ENCODE measurements around the gene COPZ1. TPM values are rescaled to one million over a fixed set of nuclear protein-coding genes. Genes with fewer than 3 reads are reported as not detected.

Gene COPZ1
- total and polyA plus RNA-seq, 10 donors, result 55.4 to 99.1 (median 80.5) TPM

DNA sequence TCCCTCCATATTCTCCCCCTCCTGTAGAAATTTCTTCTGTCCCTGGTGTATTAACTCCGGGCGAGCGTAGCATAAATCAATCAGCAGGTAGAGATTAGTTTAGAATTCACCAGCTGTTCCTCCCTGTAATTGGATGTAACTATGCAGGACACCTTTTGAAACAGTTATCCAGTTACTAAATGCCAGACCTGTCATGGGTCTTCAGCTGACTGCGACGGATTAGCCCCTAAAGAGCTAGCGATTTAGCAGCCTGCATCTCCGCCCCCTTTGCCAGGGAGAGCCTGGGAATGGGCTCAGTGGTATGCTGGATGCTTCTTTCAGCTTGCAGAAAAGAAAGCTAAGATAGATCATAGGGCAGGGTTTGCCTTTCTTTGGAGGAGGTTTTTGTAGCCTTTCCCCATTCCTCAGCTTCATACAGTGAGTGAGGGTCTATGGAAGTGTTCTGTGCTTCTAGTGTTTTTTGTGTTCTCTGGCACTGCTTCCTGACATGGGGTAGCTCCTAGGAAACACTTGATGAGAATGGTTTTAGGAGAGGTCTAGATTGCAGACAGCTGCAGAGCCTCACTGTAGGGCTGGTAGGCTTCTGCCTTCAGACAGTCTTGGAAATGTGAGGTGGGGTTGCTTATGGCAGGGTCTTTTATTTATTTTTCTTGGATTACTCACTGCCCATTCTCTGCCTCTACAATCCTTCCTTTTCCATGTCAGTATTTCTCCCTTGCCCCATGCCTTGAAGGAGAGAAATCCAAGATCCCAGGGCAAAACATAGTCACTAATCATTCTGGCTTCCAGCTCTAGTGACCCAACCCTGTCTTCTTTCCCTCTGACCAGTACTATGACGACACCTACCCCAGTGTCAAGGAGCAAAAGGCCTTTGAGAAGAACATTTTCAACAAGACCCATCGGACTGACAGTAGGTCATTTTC is 16.7 kb downstream of the COPZ1 start:
- Histone ChIP-seq H3K4me1 (peaks cover 9 to 40% (median 16%) of the 10 kb centered on the region in 6 donors), H3K4me3 (no peak overlapping the region), H3K27me3 (replicated peaks in 1 of 7) (no peaks in the 10 kb centered on the region), H3K27ac (no peak overlapping the region), H3K9me3 (no peaks in the 10 kb centered on the region), H3K36me3 (peaks cover 0 to 71% (median 63%) of the 10 kb centered on the region in 6 donors)
- intact Hi-C loops (cut with DNase I; ENCODE audit: low total_unique reads), result no loop called here
- no peak for TF ChIP-seq POLR2A (IDR thresholded peaks at IDR 0.05)
- no peak for TF ChIP-seq POLR2AphosphoS5 (IDR thresholded peaks at IDR 0.05)
- TF ChIP-seq, protein P1, sequence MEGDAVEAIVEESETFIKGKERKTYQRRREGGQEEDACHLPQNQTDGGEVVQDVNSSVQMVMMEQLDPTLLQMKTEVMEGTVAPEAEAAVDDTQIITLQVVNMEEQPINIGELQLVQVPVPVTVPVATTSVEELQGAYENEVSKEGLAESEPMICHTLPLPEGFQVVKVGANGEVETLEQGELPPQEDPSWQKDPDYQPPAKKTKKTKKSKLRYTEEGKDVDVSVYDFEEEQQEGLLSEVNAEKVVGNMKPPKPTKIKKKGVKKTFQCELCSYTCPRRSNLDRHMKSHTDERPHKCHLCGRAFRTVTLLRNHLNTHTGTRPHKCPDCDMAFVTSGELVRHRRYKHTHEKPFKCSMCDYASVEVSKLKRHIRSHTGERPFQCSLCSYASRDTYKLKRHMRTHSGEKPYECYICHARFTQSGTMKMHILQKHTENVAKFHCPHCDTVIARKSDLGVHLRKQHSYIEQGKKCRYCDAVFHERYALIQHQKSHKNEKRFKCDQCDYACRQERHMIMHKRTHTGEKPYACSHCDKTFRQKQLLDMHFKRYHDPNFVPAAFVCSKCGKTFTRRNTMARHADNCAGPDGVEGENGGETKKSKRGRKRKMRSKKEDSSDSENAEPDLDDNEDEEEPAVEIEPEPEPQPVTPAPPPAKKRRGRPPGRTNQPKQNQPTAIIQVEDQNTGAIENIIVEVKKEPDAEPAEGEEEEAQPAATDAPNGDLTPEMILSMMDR (IDR thresholded peaks at IDR 0.05 in 8 of 11, conservative IDR thresholded peaks at IDR 0.05 in 3 of 11), result no peak
- WGBS, 5 donors, result 89 to 94% (median 93%) methylated on average over 9 of the region's 9 CpGs
- no peak for DNase-seq

- TF ChIP-seq POLR2AphosphoS5 (IDR thresholded peaks at IDR 0.05), result no peak
- no peak for TF ChIP-seq POLR2A (IDR thresholded peaks at IDR 0.05)
- TF ChIP-seq, protein P1 (IDR thresholded peaks at IDR 0.05 in 8 of 11, conservative IDR thresholded peaks at IDR 0.05 in 3 of 11), result no peak
- Histone ChIP-seq H3K9me3 (no peaks in the 10 kb centered on the region), H3K4me3 (no peak overlapping the region), H3K4me1 (peaks cover 0 to 29% (median 10%) of the 10 kb centered on the region in 6 donors), H3K27ac (no peak overlapping the region), H3K36me3 (peaks cover 4 to 95% (median 74%) of the 10 kb centered on the region in 6 donors), H3K27me3 (replicated peaks in 1 of 7) (no peaks in the 10 kb centered on the region)
- WGBS, 5 donors, result 90 to 97% (median 93%) methylated on average over 4 of the region's 4 CpGs
- no peak for DNase-seq
- intact Hi-C loops (cut with DNase I; ENCODE audit: low total_unique reads), result no loop called here
Observed at GRCh38 chr12:54349036-54349435, 24.1 kb downstream of the COPZ1 start.

GRCh38 chr12:54349679-54350078 is 24.7 kb downstream of the COPZ1 start:
- intact Hi-C loops (cut with DNase I; ENCODE audit: low total_unique reads), result no loop called here
- Histone ChIP-seq H3K27ac (no peak overlapping the region), H3K27me3 (replicated peaks in 1 of 7) (no peaks in the 10 kb centered on the region), H3K4me3 (no peak overlapping the region), H3K36me3 (peaks cover 4 to 89% (median 68%) of the 10 kb centered on the region in 6 donors), H3K9me3 (no peaks in the 10 kb centered on the region), H3K4me1 (peaks cover 0 to 28% (median 10%) of the 10 kb centered on the region in 6 donors)
- no peak for DNase-seq
- TF ChIP-seq POLR2AphosphoS5 (IDR thresholded peaks at IDR 0.05) (no peak), POLR2A (IDR thresholded peaks at IDR 0.05) (no peak)
- TF ChIP-seq, protein P1 (IDR thresholded peaks at IDR 0.05 in 8 of 11, conservative IDR thresholded peaks at IDR 0.05 in 3 of 11), result no peak

DNA sequence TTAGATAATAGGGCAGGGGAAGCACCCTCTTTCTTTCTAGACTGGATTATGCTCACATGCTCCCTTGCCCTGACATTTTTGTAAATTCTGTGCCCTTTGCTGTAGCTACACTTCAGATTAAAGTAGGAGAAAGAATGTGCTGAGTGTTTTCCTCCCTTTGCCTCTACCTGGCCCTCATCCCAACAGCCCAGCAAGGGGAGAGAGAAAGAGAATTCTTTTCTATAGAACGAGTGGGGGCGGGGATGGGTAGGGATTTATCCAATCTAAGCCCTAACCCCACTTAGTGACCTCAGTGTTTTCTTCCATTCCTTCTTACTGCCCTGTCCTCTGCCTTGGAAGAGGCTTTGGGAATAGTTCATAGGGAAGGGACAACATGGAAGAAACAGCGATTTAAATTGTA is 25.8 kb downstream of the COPZ1 start:
- Histone ChIP-seq H3K9me3 (no peaks in the 10 kb centered on the region), H3K27ac (no peak overlapping the region), H3K36me3 (peaks cover 4 to 88% (median 57%) of the 10 kb centered on the region in 6 donors), H3K4me1 (peaks cover 0 to 20% (median 10%) of the 10 kb centered on the region in 6 donors), H3K4me3 (no peak overlapping the region), H3K27me3 (replicated peaks in 1 of 7) (no peaks in the 10 kb centered on the region)
- whole genome bisulfite sequencing, 5 donors, result 64 to 92% (median 79%) methylated on average over 3 of the region's 3 CpGs
- intact Hi-C loops (cut with DNase I; ENCODE audit: low total_unique reads), result no loop called here
- TF ChIP-seq, protein P1 (IDR thresholded peaks at IDR 0.05 in 8 of 11, conservative IDR thresholded peaks at IDR 0.05 in 3 of 11), result no peak
- TF ChIP-seq POLR2AphosphoS5 (IDR thresholded peaks at IDR 0.05) (no peak), POLR2A (IDR thresholded peaks at IDR 0.05) (no peak)
- no peak for DNase-seq
